SK-N-SH (cell line): Measurements from ENCODE around the gene BOD1L2. TPM values are rescaled to one million over a fixed set of nuclear protein-coding genes. Genes with fewer than 3 reads are reported as not detected.

Experiments
- CTCF ChIA-PET: fragments of 300-600, 350-600 bp; formaldehyde crosslinking; extraction: SDS; loops from one replicate; lab custom pipeline; 2021; lab: Yijun Ruan, JAX
- POLR2A ChIA-PET: fragments of 350-600 bp; sonication (Branson Sonifier 250); formaldehyde crosslinking; extraction: SDS; loops from one replicate; lab custom pipeline; 2020; ENCODE audit warnings: antibody characterized with exemption, inconsistent platforms; lab: Yijun Ruan, JAX
- DNase-seq: peaks from one replicate; pipeline ENCODE4 v3.0.0; 2012
- H2AFZ ChIP-seq: fragments of 200-600 bp; sonication (generic); 2 replicates; pipeline ENCODE4 v1.8.1; 2016; ENCODE audit warnings: antibody characterized with exemption, mild to moderate bottlenecking, low read depth
- H3F3A ChIP-seq: fragments of 200-600 bp; sonication (generic); replicated peaks from 2 replicates; pipeline ENCODE3; 2016; ENCODE audit warnings: antibody characterized with exemption, mild to moderate bottlenecking; ENCODE audit not compliant: insufficient read depth
- H3K27ac ChIP-seq, 2 experiments: fragments of 200-500 bp in 1 of 2; fragments of 200-600 bp in 1 of 2; sonication (Bioruptor generic) in 1 of 2; sonication (generic), shearing (Covaris generic) in 1 of 2; 2 replicates each; pipeline versions ENCODE4 v1.5.1 to v1.6.1; 2014 to 2016; ENCODE audit warnings: low read depth in 2 of 2, inconsistent platforms in 1 of 2, low read length in 1 of 2, mild to moderate bottlenecking in 1 of 2, mixed read lengths in 1 of 2
- H3K27me3 ChIP-seq: fragments of 200-600 bp; sonication (generic), shearing (Covaris generic); 2 replicates; pipeline ENCODE4 v1.6.1; 2016; ENCODE audit warnings: mixed run types; ENCODE audit not compliant: insufficient read depth
- H3K36me3 ChIP-seq, 2 experiments: fragments of 200-500 bp in 1 of 2; fragments of 200-600 bp in 1 of 2; sonication (Bioruptor generic) in 1 of 2; sonication (generic) in 1 of 2; replicated peaks in 1 of 2; 2 replicates each; pipeline versions ENCODE3 to v1.5.1; 2014 to 2016; ENCODE audit warnings: low read length in 1 of 2, mild to moderate bottlenecking in 1 of 2; ENCODE audit not compliant: insufficient read depth in 2 of 2, control insufficient read depth in 1 of 2
- H3K4me1 ChIP-seq, 2 experiments: fragments of 200-500 bp in 1 of 2; fragments of 200-600 bp in 1 of 2; sonication (Bioruptor generic) in 1 of 2; sonication (generic), shearing (Covaris generic) in 1 of 2; 2 replicates each; pipeline versions ENCODE4 v1.5.1 to v1.6.1; 2014 to 2016; ENCODE audit warnings: low read depth in 1 of 2, low read length in 1 of 2, mixed run types in 1 of 2; ENCODE audit not compliant: insufficient read depth in 2 of 2, control insufficient read depth in 1 of 2
- H3K4me2 ChIP-seq: fragments of 200-600 bp; sonication (generic), shearing (Covaris generic); 2 replicates; pipeline ENCODE4 v1.6.1; 2017; ENCODE audit warnings: mixed run types
- H3K4me3 ChIP-seq, 2 experiments: fragments of 200-500 bp in 1 of 2; fragments of 200-600 bp in 1 of 2; sonication (Bioruptor generic) in 1 of 2; sonication (generic), shearing (Covaris generic) in 1 of 2; 2 replicates each; pipeline versions ENCODE4 v1.5.1 to v1.8.1; 2014 to 2016; ENCODE audit warnings: low read depth in 2 of 2, inconsistent platforms in 1 of 2, low read length in 1 of 2, mild to moderate bottlenecking in 1 of 2, mixed read lengths in 1 of 2, moderate library complexity in 1 of 2
- H3K79me2 ChIP-seq: fragments of 200-600 bp; sonication (generic); 2 replicates; pipeline ENCODE4 v1.8.1; 2017; ENCODE audit warnings: mild to moderate bottlenecking; ENCODE audit not compliant: insufficient read depth
- H3K9ac ChIP-seq: fragments of 200-600 bp; sonication (generic); 2 replicates; pipeline ENCODE4 v1.6.1; 2017; ENCODE audit warnings: mixed run types
- H3K9me2 ChIP-seq: fragments of 200-600 bp; sonication (generic); 2 replicates; pipeline ENCODE4 v1.6.1; 2017; ENCODE audit warnings: mixed run types
- H3K9me3 ChIP-seq: fragments of 200-600 bp; sonication (generic); 2 replicates; pipeline ENCODE4 v1.6.1; 2017; ENCODE audit warnings: mixed run types, mild to moderate bottlenecking, moderate library complexity
- H4K20me1 ChIP-seq: fragments of 200-600 bp; sonication (generic); 2 replicates; pipeline ENCODE4 v1.6.1; 2017; ENCODE audit warnings: mild to moderate bottlenecking, mixed run types; ENCODE audit not compliant: insufficient read depth
- CHD2 ChIP-seq: fragments of 150-350 bp; IDR thresholded peaks from 2 replicates; pipeline ENCODE4 v1.6.1; 2018; ENCODE audit warnings: low read length; ENCODE audit not compliant: partially characterized antibody
- ELF1 ChIP-seq: IDR thresholded peaks from 2 replicates; pipeline ENCODE4 v1.4.0; 2012
- MEF2A ChIP-seq: IDR thresholded peaks from 2 replicates; pipeline ENCODE4 v1.4.0; 2012; ENCODE audit warnings: low read depth, borderline replicate concordance
- NFIC ChIP-seq: IDR thresholded peaks from 2 replicates; pipeline ENCODE4 v1.4.0; 2012; ENCODE audit warnings: borderline replicate concordance
- RCOR1 ChIP-seq: fragments of 150-350 bp; IDR thresholded peaks from 2 replicates; pipeline ENCODE4 v1.6.1; 2017; ENCODE audit warnings: antibody characterized with exemption, low read length
- RFX5 ChIP-seq: IDR thresholded peaks from 2 replicates; pipeline ENCODE4 v1.6.1; 2012; ENCODE audit warnings: mild to moderate bottlenecking, improper control_type of control experiment, low read length
- RXRA ChIP-seq: IDR thresholded peaks from 2 replicates; pipeline ENCODE4 v1.4.0; 2012; ENCODE audit warnings: low read depth, mild to moderate bottlenecking, borderline replicate concordance
- SMC3 ChIP-seq: IDR thresholded peaks from 2 replicates; pipeline ENCODE4 v1.6.1; 2012; ENCODE audit warnings: low read depth, low read length, improper control_type of control experiment
- TEAD4 ChIP-seq: IDR thresholded peaks from 2 replicates; pipeline ENCODE4 v1.4.0; 2012; ENCODE audit warnings: mild to moderate bottlenecking, borderline replicate concordance; ENCODE audit not compliant: insufficient read depth
- WGBS: methylation state at CpG from one replicate; pipeline ENCODE4 v1.1.6; 2017; ENCODE audit warnings: low lambda C conversion rate; 5-methylcytosine and 5-hydroxymethylcytosine counted together
- polyA plus RNA-seq, 3 experiments: library from polyadenylated mRNA; depleted of rRNA; stranded (reverse); fragments of >200 nt; gene quantifications; 2 replicates each; pipeline ENCODE4 v1.2.3, GENCODE V29; 2012
- TF ChIP-seq, protein P1 (sequence below): IDR thresholded peaks from 2 replicates; pipeline ENCODE4 v1.4.0; 2012; ENCODE audit warnings: low read depth, borderline replicate concordance
- TF ChIP-seq, protein P2 (sequence below): fragments of 200-600 bp; sonication (generic); IDR thresholded peaks from 2 replicates; pipeline ENCODE4 v1.6.1; 2017; ENCODE audit warnings: antibody characterized with exemption, mild to moderate bottlenecking, moderate library complexity
- TF ChIP-seq, protein P3 (sequence below): fragments of 150-350 bp; IDR thresholded peaks from 2 replicates; pipeline ENCODE4 v1.6.1; 2017; ENCODE audit warnings: antibody characterized with exemption, low read length, low read depth, borderline replicate concordance

Gene BOD1L2
- polyA plus RNA-seq, 1 of the 3 experiments (the other 2 are of a cell fraction), result not detected

DNA sequence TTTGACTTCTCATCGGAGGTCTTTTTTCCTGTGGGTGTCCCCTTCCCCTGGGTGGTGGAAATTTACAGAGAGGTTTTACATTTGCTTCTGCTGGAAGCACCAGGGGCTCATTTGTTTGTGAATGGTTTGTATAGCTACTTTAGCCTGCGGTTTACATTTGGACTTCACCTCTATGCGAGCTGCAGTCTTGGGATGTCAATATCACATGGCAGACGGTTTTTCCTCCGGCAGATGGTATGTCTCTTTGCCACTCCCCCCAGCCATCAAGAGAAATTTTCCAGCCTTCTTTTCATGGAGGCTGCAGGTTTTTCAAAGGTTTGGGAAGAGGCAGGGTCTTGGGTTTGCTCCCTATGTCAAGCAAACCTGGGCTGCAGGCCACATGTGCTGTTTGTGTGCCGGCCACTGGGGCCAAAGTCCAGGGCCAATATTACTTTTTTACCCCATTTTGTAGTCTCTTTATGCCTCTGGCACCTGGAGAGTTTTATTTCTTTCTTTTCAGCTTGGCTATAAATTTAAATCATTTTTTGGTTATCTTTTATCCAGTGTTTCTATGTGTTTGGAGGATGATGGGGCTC, 23.9 kb upstream of the BOD1L2 start:
- Histone ChIP-seq H3K4me3 (no peak overlapping the region), H3K27ac (no peak overlapping the region), H4K20me1 (no peaks in the 10 kb centered on the region), H3K4me2 (no peak overlapping the region), H3F3A (no peaks in the 10 kb centered on the region), H3K4me1 (no peaks in the 10 kb centered on the region), H3K27me3 (no peaks in the 10 kb centered on the region), H3K9me3 (no peaks in the 10 kb centered on the region), H3K9ac (no peak overlapping the region), H3K36me3 (no peaks in the 10 kb centered on the region), H3K9me2 (no peaks in the 10 kb centered on the region), H3K79me2 (no peaks in the 10 kb centered on the region), H2AFZ (no peak overlapping the region)
- no peak for DNase-seq
- ChIA-PET POLR2A (no interaction called here), CTCF (no interaction called here)
- TF ChIP-seq CHD2 (no peak), RXRA (no peak), RFX5 (no peak), NFIC (no peak)
- 43% methylated on average over 6 of the region's 6 CpGs for WGBS

DNA sequence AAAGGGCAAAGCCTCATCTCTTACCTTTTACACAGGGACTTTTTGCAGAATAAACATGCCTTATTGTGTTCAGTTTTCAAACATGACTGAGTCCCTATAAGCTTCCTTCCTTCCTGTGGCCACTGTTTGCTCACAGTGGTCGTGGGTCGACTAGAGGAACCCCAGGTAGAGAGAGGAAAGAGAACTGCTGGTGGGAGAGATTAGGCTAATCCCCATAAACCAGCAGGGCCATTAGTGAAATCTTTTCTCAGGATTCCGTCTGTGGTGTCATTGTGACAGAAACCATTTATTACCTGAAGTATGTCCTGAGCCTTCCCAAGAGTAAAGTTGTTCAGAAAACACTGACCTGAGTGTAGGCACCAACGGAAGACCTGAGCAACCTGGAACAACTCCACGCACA, 21.3 kb upstream of the BOD1L2 start:
- POLR2A ChIA-PET, result no interaction called here

More for the DNA sequence above, 21.3 kb upstream of the BOD1L2 start:
- Histone ChIP-seq H3K27ac (no peak overlapping the region), H3K36me3 (no peaks in the 10 kb centered on the region), H3F3A (no peaks in the 10 kb centered on the region), H2AFZ (no peak overlapping the region), H3K4me3 (no peak overlapping the region), H3K9me2 (no peaks in the 10 kb centered on the region), H3K79me2 (no peaks in the 10 kb centered on the region), H3K9ac (no peak overlapping the region), H3K9me3 (no peaks in the 10 kb centered on the region), H3K27me3 (no peaks in the 10 kb centered on the region), H3K4me1 (no peaks in the 10 kb centered on the region), H4K20me1 (no peaks in the 10 kb centered on the region), H3K4me2 (no peak overlapping the region)
- DNase-seq, result no peak
- CTCF ChIA-PET, result interaction anchor here (1.6 kb wide), 1 partner anchor 10 kb away, joined by 5 read pairs; no protein-coding TSS in a partner anchor
- 9% methylated on average over 5 of the region's 5 CpGs for WGBS
- TF ChIP-seq RCOR1, result no peak
- no peak for TF ChIP-seq TEAD4
- TF ChIP-seq ELF1, result no peak
- TF ChIP-seq, protein P1, sequence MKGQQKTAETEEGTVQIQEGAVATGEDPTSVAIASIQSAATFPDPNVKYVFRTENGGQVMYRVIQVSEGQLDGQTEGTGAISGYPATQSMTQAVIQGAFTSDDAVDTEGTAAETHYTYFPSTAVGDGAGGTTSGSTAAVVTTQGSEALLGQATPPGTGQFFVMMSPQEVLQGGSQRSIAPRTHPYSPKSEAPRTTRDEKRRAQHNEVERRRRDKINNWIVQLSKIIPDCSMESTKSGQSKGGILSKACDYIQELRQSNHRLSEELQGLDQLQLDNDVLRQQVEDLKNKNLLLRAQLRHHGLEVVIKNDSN, result no peak
- TF ChIP-seq SMC3, result no peak
- TF ChIP-seq, protein P2, sequence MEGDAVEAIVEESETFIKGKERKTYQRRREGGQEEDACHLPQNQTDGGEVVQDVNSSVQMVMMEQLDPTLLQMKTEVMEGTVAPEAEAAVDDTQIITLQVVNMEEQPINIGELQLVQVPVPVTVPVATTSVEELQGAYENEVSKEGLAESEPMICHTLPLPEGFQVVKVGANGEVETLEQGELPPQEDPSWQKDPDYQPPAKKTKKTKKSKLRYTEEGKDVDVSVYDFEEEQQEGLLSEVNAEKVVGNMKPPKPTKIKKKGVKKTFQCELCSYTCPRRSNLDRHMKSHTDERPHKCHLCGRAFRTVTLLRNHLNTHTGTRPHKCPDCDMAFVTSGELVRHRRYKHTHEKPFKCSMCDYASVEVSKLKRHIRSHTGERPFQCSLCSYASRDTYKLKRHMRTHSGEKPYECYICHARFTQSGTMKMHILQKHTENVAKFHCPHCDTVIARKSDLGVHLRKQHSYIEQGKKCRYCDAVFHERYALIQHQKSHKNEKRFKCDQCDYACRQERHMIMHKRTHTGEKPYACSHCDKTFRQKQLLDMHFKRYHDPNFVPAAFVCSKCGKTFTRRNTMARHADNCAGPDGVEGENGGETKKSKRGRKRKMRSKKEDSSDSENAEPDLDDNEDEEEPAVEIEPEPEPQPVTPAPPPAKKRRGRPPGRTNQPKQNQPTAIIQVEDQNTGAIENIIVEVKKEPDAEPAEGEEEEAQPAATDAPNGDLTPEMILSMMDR, result no peak
- TF ChIP-seq CHD2, result no peak
- TF ChIP-seq, protein P3, sequence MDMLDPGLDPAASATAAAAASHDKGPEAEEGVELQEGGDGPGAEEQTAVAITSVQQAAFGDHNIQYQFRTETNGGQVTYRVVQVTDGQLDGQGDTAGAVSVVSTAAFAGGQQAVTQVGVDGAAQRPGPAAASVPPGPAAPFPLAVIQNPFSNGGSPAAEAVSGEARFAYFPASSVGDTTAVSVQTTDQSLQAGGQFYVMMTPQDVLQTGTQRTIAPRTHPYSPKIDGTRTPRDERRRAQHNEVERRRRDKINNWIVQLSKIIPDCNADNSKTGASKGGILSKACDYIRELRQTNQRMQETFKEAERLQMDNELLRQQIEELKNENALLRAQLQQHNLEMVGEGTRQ, result no peak
- TF ChIP-seq MEF2A, result no peak
